Natural killer cell (primary cell): ENCODE data around the gene RTP2. TPM values are rescaled to one million over a fixed set of nuclear protein-coding genes. Genes with fewer than 3 reads are reported as not detected.
A peak's percentile ranks its signal among the peaks of the same experiment; 100 is the strongest.

Experiments used
- ATAC-seq, 3 donors: fragments of 150-1000 bp in 2 of 3; fragments of 200-7000 bp in 1 of 3; cut with Tn5 transposase; 1 replicate in 1 of 3; 2 replicates in 2 of 3; pipeline ENCODE4 v1.10.0; 2021; ENCODE audit warnings: mild to moderate bottlenecking in 2 of 3, moderate library complexity in 2 of 3
- DNase-seq, 2 donors: peaks; one replicate each; pipeline versions ENCODE4 v3.0.0 to v3.0.0-alpha.2; 2013 to 2021; ENCODE audit warnings: mixed read lengths in 1 of 2
- H3K27ac ChIP-seq: one replicate; pipeline ENCODE4 v1.5.1; 2013; ENCODE audit warnings: mild to moderate bottlenecking, low read length
- H3K27me3 ChIP-seq: one replicate; pipeline ENCODE4 v1.6.1; 2013; ENCODE audit warnings: low read length; ENCODE audit not compliant: control insufficient read depth, insufficient read depth
- H3K36me3 ChIP-seq: one replicate; pipeline ENCODE4 v1.6.1; 2013; ENCODE audit warnings: low read length; ENCODE audit not compliant: control insufficient read depth, insufficient read depth
- H3K4me1 ChIP-seq: one replicate; pipeline ENCODE4 v1.6.1; 2013; ENCODE audit warnings: low read length; ENCODE audit not compliant: control insufficient read depth, insufficient read depth
- H3K4me3 ChIP-seq: one replicate; pipeline ENCODE4 v1.5.1; 2013; ENCODE audit warnings: low read length
- H3K9me3 ChIP-seq: one replicate; pipeline ENCODE4 v1.6.1; 2013; ENCODE audit warnings: low read length; ENCODE audit not compliant: control insufficient read depth, insufficient read depth
- H3K27ac Mint-ChIP-seq, 2 donors: one replicate each; pipeline ENCODE4 v1.8.0; 2022; ENCODE audit warnings: mild to moderate bottlenecking in 2 of 2, mixed read lengths in 2 of 2, moderate library complexity in 1 of 2
- H3K27me3 Mint-ChIP-seq, 2 donors: one replicate each; pipeline ENCODE4 v1.8.0; 2022; ENCODE audit warnings: low read depth in 2 of 2, mixed read lengths in 2 of 2
- H3K36me3 Mint-ChIP-seq: one replicate; pipeline ENCODE4 v1.8.0; 2022; ENCODE audit warnings: mixed read lengths
- H3K4me1 Mint-ChIP-seq, 2 donors: one replicate each; pipeline ENCODE4 v1.8.0; 2022; ENCODE audit warnings: mixed read lengths in 2 of 2
- H3K4me3 Mint-ChIP-seq: one replicate; pipeline ENCODE4 v1.8.0; 2022; ENCODE audit warnings: mild to moderate bottlenecking, moderate library complexity, mixed read lengths
- H3K9me3 Mint-ChIP-seq, 2 donors: one replicate each; pipeline ENCODE4 v1.8.0; 2022; ENCODE audit warnings: mixed read lengths in 2 of 2
- CTCF ChIP-seq: fragments of 200-600 bp; IDR thresholded peaks from one replicate; pipeline ENCODE4 v1.8.0; 2022; ENCODE audit warnings: antibody characterized with exemption
- WGBS: methylation state at CpG from one replicate; pipeline ENCODE4 v1.1.7; 2013; ENCODE audit warnings: missing lambda C conversion rate; ENCODE audit not compliant: insufficient coverage; 5-methylcytosine and 5-hydroxymethylcytosine counted together
- intact Hi-C: fragments of 100-400 bp; cut with micrococcal nuclease; formaldehyde crosslinking; loops from one replicate; pipeline ENCODE4 v1.14.2; 2022
- total RNA-seq, 4 donors: library from RNA; stranded (reverse); fragments of 120-200 nt in 1 of 4; gene quantifications; one replicate each; pipeline versions ENCODE4 v1.2.3 to v1.2.4, GENCODE V29; 2013 to 2022

RTP2 gene
- total RNA-seq, 3 donors from 2014 or later (not counting 1 experiment from before 2014, with no cell fraction given) = not detected

DNA sequence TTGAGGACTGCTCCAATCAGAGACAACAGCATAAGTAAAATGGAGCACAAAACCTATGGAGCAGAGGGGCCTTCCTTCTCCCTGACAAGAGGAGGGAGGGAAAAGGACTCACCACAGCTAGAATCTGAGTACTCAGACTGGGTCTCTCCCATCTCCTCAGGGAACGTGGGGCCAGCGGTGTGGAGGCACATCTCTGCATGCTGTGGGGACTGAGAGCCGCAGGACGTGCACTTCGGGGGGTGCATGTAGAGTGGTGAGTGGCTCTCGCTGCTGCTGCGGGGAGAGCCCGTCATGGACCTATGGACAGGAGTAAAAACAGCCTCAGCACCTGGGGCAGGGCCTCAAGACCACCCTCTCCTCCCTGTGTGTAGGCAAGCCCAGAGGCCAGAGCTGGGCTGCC lies 25.9 kb upstream of the RTP2 start:
- WGBS = 90% methylated on average over 8 of the region's 8 CpGs
- Mint-ChIP-seq H3K4me3 (no peak overlapping the region), H3K27me3 (no peaks in the 10 kb centered on the region), H3K4me1 (no peaks in the 10 kb centered on the region), H3K36me3 (peaks cover 15% of the 10 kb centered on the region), H3K9me3 (no peaks in the 10 kb centered on the region), H3K27ac (no peak overlapping the region)
- no peak overlapping the region for H3K27ac ChIP-seq
- intact Hi-C loops = no loop called here
- no peaks in the 10 kb centered on the region for H3K9me3 ChIP-seq
- peaks cover 87% of the 10 kb centered on the region for H3K36me3 ChIP-seq
- TF ChIP-seq CTCF = no peak
- H3K27me3 ChIP-seq = no peaks in the 10 kb centered on the region
- ATAC-seq = no peak
- no peaks in the 10 kb centered on the region for H3K4me1 ChIP-seq
- DNase-seq = no peak
- no peak overlapping the region for H3K4me3 ChIP-seq

GRCh38 chr3:187726564-187726963 lies 24.2 kb upstream of the RTP2 start:
- H3K4me1 ChIP-seq = no peaks in the 10 kb centered on the region
- no peaks in the 10 kb centered on the region for H3K9me3 ChIP-seq
- Mint-ChIP-seq H3K36me3 (peaks cover 32% of the 10 kb centered on the region), H3K27ac (no peak overlapping the region), H3K4me1 (no peaks in the 10 kb centered on the region), H3K9me3 (no peaks in the 10 kb centered on the region), H3K27me3 (no peaks in the 10 kb centered on the region), H3K4me3 (no peak overlapping the region)
- 96% methylated on average over 12 of the region's 13 CpGs for WGBS
- intact Hi-C loops = no loop called here
- DNase-seq (no peak), ATAC-seq (peak in 1 of 3 donors; percentile 17)
- H3K4me3 ChIP-seq = no peak overlapping the region
- no peak overlapping the region for H3K27ac ChIP-seq
- no peaks in the 10 kb centered on the region for H3K27me3 ChIP-seq
- TF ChIP-seq CTCF = no peak
- H3K36me3 ChIP-seq = peaks cover 92% of the 10 kb centered on the region

- peaks cover 33% of the 10 kb centered on the region for H3K36me3 Mint-ChIP-seq
- ATAC-seq = no peak
- H3K27ac ChIP-seq = no peak overlapping the region
- no peaks in the 10 kb centered on the region for H3K27me3 ChIP-seq
- no peak for DNase-seq
- TF ChIP-seq CTCF = no peak
- no peaks in the 10 kb centered on the region for H3K9me3 Mint-ChIP-seq
- no peaks in the 10 kb centered on the region for H3K9me3 ChIP-seq
- WGBS = 99% methylated on average over 6 of the region's 7 CpGs
- no peak overlapping the region for H3K4me3 Mint-ChIP-seq
- H3K4me1 ChIP-seq = no peaks in the 10 kb centered on the region
- intact Hi-C loops = no loop called here
- H3K36me3 ChIP-seq = peaks cover 92% of the 10 kb centered on the region
- no peaks in the 10 kb centered on the region for H3K4me1 Mint-ChIP-seq
- H3K27me3 Mint-ChIP-seq = no peaks in the 10 kb centered on the region
- H3K27ac Mint-ChIP-seq = no peak overlapping the region
- no peak overlapping the region for H3K4me3 ChIP-seq
Measured at GRCh38 chr3:187725653-187726370, 23.5 kb upstream of the RTP2 start.

DNA sequence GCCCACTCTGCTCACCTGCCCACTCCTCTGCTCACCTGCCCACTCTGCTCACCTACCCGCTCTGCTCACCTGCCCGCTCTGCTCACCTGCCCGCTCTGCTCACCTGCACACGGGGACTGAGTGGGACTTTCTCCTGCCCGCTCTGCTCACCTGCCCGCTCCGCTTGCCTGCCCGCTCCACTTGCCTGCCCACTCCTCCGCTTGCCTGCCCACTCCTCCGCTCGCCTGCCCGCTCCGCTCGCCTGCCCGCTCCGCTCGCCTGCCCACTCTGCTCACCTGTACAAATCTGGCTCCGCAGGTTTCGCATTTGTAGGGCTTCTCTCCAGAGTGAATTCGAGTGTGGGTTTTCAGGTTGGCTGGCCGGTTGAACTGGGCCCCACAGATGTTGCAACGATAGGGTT lies 22.9 kb upstream of the RTP2 start:
- H3K4me3 ChIP-seq = no peak overlapping the region
- Mint-ChIP-seq H3K27me3 (no peaks in the 10 kb centered on the region), H3K36me3 (peaks cover 33% of the 10 kb centered on the region), H3K4me1 (no peaks in the 10 kb centered on the region), H3K4me3 (no peak overlapping the region), H3K9me3 (no peaks in the 10 kb centered on the region), H3K27ac (no peak overlapping the region)
- H3K4me1 ChIP-seq = no peaks in the 10 kb centered on the region
- intact Hi-C loops = no loop called here
- ATAC-seq = no peak
- 97% methylated on average over 22 of the region's 22 CpGs for WGBS
- no peaks in the 10 kb centered on the region for H3K9me3 ChIP-seq
- no peaks in the 10 kb centered on the region for H3K27me3 ChIP-seq
- H3K36me3 ChIP-seq = peaks cover 87% of the 10 kb centered on the region
- H3K27ac ChIP-seq = no peak overlapping the region
- no peak for DNase-seq
- no peak for TF ChIP-seq CTCF
